Nephron progenitor cell (in vitro differentiated cells): Measurements from ENCODE around the gene MTG2.

Experiments
- DNase-seq: peaks from one replicate; pipeline ENCODE4 v3.0.0; 2021
- H3K27ac Mint-ChIP-seq: 2 replicates; pipeline ENCODE4 v1.8.0; 2021; ENCODE audit warnings: mild to moderate bottlenecking, moderate library complexity, mixed read lengths
- H3K27me3 Mint-ChIP-seq: 2 replicates; pipeline ENCODE4 v1.8.0; 2021; ENCODE audit warnings: mild to moderate bottlenecking, low read depth, mixed read lengths; ENCODE audit not compliant: poor library complexity
- H3K36me3 Mint-ChIP-seq: 2 replicates; pipeline ENCODE4 v1.8.0; 2021; ENCODE audit warnings: low read depth, mixed read lengths
- H3K4me1 Mint-ChIP-seq: 2 replicates; pipeline ENCODE4 v1.8.0; 2021; ENCODE audit warnings: mixed read lengths
- H3K4me3 Mint-ChIP-seq: 2 replicates; pipeline ENCODE4 v1.8.0; 2021; ENCODE audit warnings: mild to moderate bottlenecking, moderate library complexity, mixed read lengths
- H3K9me3 Mint-ChIP-seq: 2 replicates; pipeline ENCODE4 v1.8.0; 2021; ENCODE audit warnings: mild to moderate bottlenecking, moderate library complexity, mixed read lengths
- CTCF ChIP-seq: fragments of 200-600 bp; sonication (generic); IDR thresholded peaks from 2 replicates; pipeline ENCODE4 v1.5.0; 2021; ENCODE audit warnings: antibody characterized with exemption

Gene MTG2

GRCh38 chr20:62223571-62223970 lies 40.7 kb downstream of the MTG2 start:
- H3K27me3 Mint-ChIP-seq: peaks cover 79% of the 10 kb centered on the region
- no peak overlapping the region for H3K4me3 Mint-ChIP-seq
- H3K9me3 Mint-ChIP-seq: no peaks in the 10 kb centered on the region
- peaks cover 4% of the 10 kb centered on the region for H3K4me1 Mint-ChIP-seq
- no peak for DNase-seq
- H3K27ac Mint-ChIP-seq: no peak overlapping the region
- TF ChIP-seq CTCF: no peak
- no peaks in the 10 kb centered on the region for H3K36me3 Mint-ChIP-seq

GRCh38 chr20:62224113-62224855 lies 41.5 kb downstream of the MTG2 start:
- peaks cover 4% of the 10 kb centered on the region for H3K4me1 Mint-ChIP-seq
- no peaks in the 10 kb centered on the region for H3K9me3 Mint-ChIP-seq
- TF ChIP-seq CTCF: no peak
- no peak for DNase-seq
- H3K27me3 Mint-ChIP-seq: peaks cover 72% of the 10 kb centered on the region
- no peak overlapping the region for H3K27ac Mint-ChIP-seq
- no peaks in the 10 kb centered on the region for H3K36me3 Mint-ChIP-seq
- no peak overlapping the region for H3K4me3 Mint-ChIP-seq

- no peak overlapping the region for H3K4me3 Mint-ChIP-seq
- H3K9me3 Mint-ChIP-seq: no peaks in the 10 kb centered on the region
- H3K27ac Mint-ChIP-seq: no peak overlapping the region
- H3K27me3 Mint-ChIP-seq: peaks cover 67% of the 10 kb centered on the region
- DNase-seq: no peak
- no peaks in the 10 kb centered on the region for H3K36me3 Mint-ChIP-seq
- TF ChIP-seq CTCF: no peak
- peaks cover 4% of the 10 kb centered on the region for H3K4me1 Mint-ChIP-seq
Measured at GRCh38 chr20:62225026-62225425, 42.2 kb downstream of the MTG2 start.

- no peaks in the 10 kb centered on the region for H3K9me3 Mint-ChIP-seq
- DNase-seq: no peak
- TF ChIP-seq CTCF: no peak
- H3K4me1 Mint-ChIP-seq: peaks cover 2% of the 10 kb centered on the region
- no peak overlapping the region for H3K4me3 Mint-ChIP-seq
- no peak overlapping the region for H3K27ac Mint-ChIP-seq
- H3K27me3 Mint-ChIP-seq: peaks cover 61% of the 10 kb centered on the region
- H3K36me3 Mint-ChIP-seq: no peaks in the 10 kb centered on the region
Measured at GRCh38 chr20:62225820-62226635, 43.2 kb downstream of the MTG2 start.

- no peaks in the 10 kb centered on the region for H3K9me3 Mint-ChIP-seq
- no peak overlapping the region for H3K4me3 Mint-ChIP-seq
- H3K4me1 Mint-ChIP-seq: no peaks in the 10 kb centered on the region
- no peak for DNase-seq
- H3K27me3 Mint-ChIP-seq: peaks cover 52% of the 10 kb centered on the region
- TF ChIP-seq CTCF: no peak
- no peak overlapping the region for H3K27ac Mint-ChIP-seq
- no peaks in the 10 kb centered on the region for H3K36me3 Mint-ChIP-seq
Measured at GRCh38 chr20:62226707-62227590, 44.1 kb downstream of the MTG2 start.
